HepG2 (cell line): ENCODE data around the gene GLRX5. TPM values are rescaled to one million over a fixed set of nuclear protein-coding genes. Genes with fewer than 3 reads are reported as not detected.

Source experiments
- ATAC-seq: fragments of 200-7000 bp; cut with Tn5 transposase; 3 replicates; pipeline ENCODE4 v1.9.1; 2020; ENCODE audit warnings: mild to moderate bottlenecking, moderate library complexity
- BruUV-seq: library from RNA; stranded (reverse); fragments of 400-500 nt; replicated peaks from 2 replicates; lab custom pipeline; 2021; lab: Mats Ljungman, UMichigan
- CTCF ChIA-PET: fragments of 300-600 bp; formaldehyde crosslinking; extraction: SDS; loops from one replicate; lab custom pipeline; 2021; ENCODE audit warnings: low total read pairs, inconsistent platforms, low intra/inter-chr PET ratio; lab: Yijun Ruan, JAX
- POLR2A ChIA-PET: fragments of 350-600 bp; sonication (Branson Sonifier 250); formaldehyde crosslinking; loops from one replicate; lab custom pipeline; 2020; ENCODE audit warnings: antibody characterized with exemption, inconsistent platforms; lab: Yijun Ruan, JAX
- DNase-seq: peaks from one replicate; pipeline ENCODE4 v3.0.0-alpha.2; 2015; ENCODE audit warnings: low spot score
- FAIRE-seq: peaks from 3 replicates; lab custom pipeline; 2011; peaks lifted over from hg19 to GRCh38; lab: Jason Lieb, UNC
- H2AFZ ChIP-seq: one replicate; pipeline ENCODE4 v1.6.1; 2011; ENCODE audit warnings: low read length, inconsistent platforms
- H3K27ac ChIP-seq: fragments of 300-600 bp; 3 replicates; pipeline ENCODE4 v1.8.0; 2011; ENCODE audit warnings: mixed run types, mild to moderate bottlenecking, mixed read lengths, low read length, inconsistent platforms; ENCODE audit not compliant: insufficient read depth; ENCODE audit errors: extremely low read length
- H3K27me3 ChIP-seq, 2 experiments: fragments of 200-600 bp in 1 of 2; 2 replicates in 1 of 2; 3 replicates in 1 of 2; pipeline versions ENCODE4 v1.6.0 to v1.8.0; 2011; ENCODE audit warnings: low read length in 2 of 2, mild to moderate bottlenecking in 2 of 2, moderate library complexity in 2 of 2, inconsistent platforms in 1 of 2; ENCODE audit not compliant: insufficient read depth in 2 of 2, control insufficient read depth in 1 of 2
- H3K36me3 ChIP-seq, 2 experiments: fragments of 200-600 bp in 1 of 2; replicated peaks in 1 of 2; 2 replicates in 1 of 2; 3 replicates in 1 of 2; pipeline versions ENCODE4 v1.5.1 to v1.8.0; 2011; ENCODE audit warnings: low read length in 2 of 2, inconsistent platforms in 1 of 2; ENCODE audit not compliant: insufficient read depth in 2 of 2, control insufficient read depth in 1 of 2
- H3K4me1 ChIP-seq: 2 replicates; pipeline ENCODE4 v1.5.1; 2012; ENCODE audit warnings: low read length, inconsistent platforms; ENCODE audit not compliant: insufficient read depth
- H3K4me2 ChIP-seq: 2 replicates; pipeline ENCODE4 v1.6.0; 2011; ENCODE audit warnings: low read depth, low read length, inconsistent platforms
- H3K4me3 ChIP-seq, 3 experiments: fragments of 200-600 bp in 1 of 3; sonication (generic), shearing (Covaris generic) in 1 of 3; replicated peaks in 1 of 3; 2 replicates each; pipeline ENCODE4 v1.5.1; 2011 to 2016; ENCODE audit warnings: low read length in 3 of 3, inconsistent platforms in 2 of 3, low read depth in 2 of 3, mild to moderate bottlenecking in 2 of 3, control low read depth in 1 of 3, mixed read lengths in 1 of 3; ENCODE audit not compliant: insufficient read depth in 1 of 3
- H3K79me2 ChIP-seq: one replicate; pipeline ENCODE4 v1.6.1; 2011; ENCODE audit warnings: low read length, inconsistent platforms; ENCODE audit not compliant: insufficient read depth
- H3K9ac ChIP-seq: 2 replicates; pipeline ENCODE4 v1.6.0; 2011; ENCODE audit warnings: mild to moderate bottlenecking, low read depth, low read length, inconsistent platforms; ENCODE audit not compliant: insufficient read depth
- H3K9me3 ChIP-seq: 2 replicates; pipeline ENCODE4 v1.5.1; 2012; ENCODE audit warnings: mild to moderate bottlenecking, low read length
- H4K20me1 ChIP-seq: 2 replicates; pipeline ENCODE4 v1.6.0; 2011; ENCODE audit warnings: inconsistent platforms, mild to moderate bottlenecking, low read length, moderate library complexity; ENCODE audit not compliant: insufficient read depth
- CREM ChIP-seq, 2 experiments: sonication (generic) in 1 of 2; formaldehyde crosslinking in 1 of 2; IDR thresholded peaks; 2 replicates each; pipeline versions ENCODE4 v1.4.0 to v1.6.1; 2016 to 2020; ENCODE audit warnings: antibody characterized with exemption in 1 of 2, mild to moderate bottlenecking in 1 of 2, missing genetic modification reagents in 1 of 2
- POLR2AphosphoS2 ChIP-seq: IDR thresholded peaks from 2 replicates; pipeline ENCODE4 v1.6.1; 2011; ENCODE audit warnings: low read depth, low read length, improper control_type of control experiment
- PTBP1 ChIP-seq: fragments of 200-400 bp; formaldehyde crosslinking; IDR thresholded peaks from 2 replicates; pipeline ENCODE4 v1.6.1; 2018; ENCODE audit warnings: low read length, low read depth; ENCODE audit not compliant: poor library complexity, severe bottlenecking
- XRCC5 ChIP-seq: fragments of 200-400 bp; formaldehyde crosslinking; optimal IDR thresholded peaks from 2 replicates; pipeline ENCODE3; 2017; ENCODE audit warnings: mild to moderate bottlenecking, low read length
- ZNF234 ChIP-seq: sonication (generic); formaldehyde crosslinking; conservative IDR thresholded peaks from 2 replicates; pipeline ENCODE4 v1.5.1; 2020; ENCODE audit warnings: mild to moderate bottlenecking, missing genetic modification reagents
- ZNF326 ChIP-seq: sonication (generic); formaldehyde crosslinking; IDR thresholded peaks from 2 replicates; pipeline ENCODE4 v1.4.0; 2020; ENCODE audit warnings: missing genetic modification reagents, borderline replicate concordance
- ZNF431 ChIP-seq: sonication (generic); formaldehyde crosslinking; IDR thresholded peaks from 2 replicates; pipeline ENCODE4 v1.9.0; 2022; ENCODE audit warnings: missing genetic modification reagents, low read depth, mild to moderate bottlenecking, borderline replicate concordance
- ZNF598 ChIP-seq: sonication (generic); formaldehyde crosslinking; IDR thresholded peaks from 2 replicates; pipeline ENCODE4 v1.5.1; 2020; ENCODE audit warnings: mild to moderate bottlenecking, missing genetic modification reagents, borderline replicate concordance
- ZNF879 ChIP-seq: sonication (generic); formaldehyde crosslinking; IDR thresholded peaks from 2 replicates; pipeline ENCODE4 v1.8.1; 2023; ENCODE audit warnings: missing genetic modification reagents
- ZSCAN21 ChIP-seq: sonication (generic); formaldehyde crosslinking; IDR thresholded peaks from 2 replicates; pipeline ENCODE4 v1.8.0; 2022; ENCODE audit warnings: mild to moderate bottlenecking, missing genetic modification reagents, moderate library complexity, borderline replicate concordance
- WGBS: methylation state at CpG from one replicate; pipeline ENCODE4 v1.1.6; 2017; ENCODE audit warnings: low lambda C conversion rate; 5-methylcytosine and 5-hydroxymethylcytosine counted together
- in situ Hi-C: cut with HindIII; loops from 2 replicates; pipeline ENCODE4 v1.10.0; 2017; ENCODE audit warnings: low pct_unique_long_range_greater_than_20kb; ENCODE audit not compliant: extremely low pct_ligation_motif_present
- intact Hi-C: fragments of 100-400 bp; cut with micrococcal nuclease; formaldehyde crosslinking; loops from one replicate; pipeline ENCODE4 v1.10.0; 2022; ENCODE audit not compliant: unreplicated experiment
- polyA plus RNA-seq, 8 experiments: library from polyadenylated mRNA; depleted of rRNA in 3 of 8; stranded (reverse) in 7 of 8; unstranded in 1 of 8; fragments of >200 nt; fragmentation: Illumina TruSeq in 4 of 8; extraction: Trizol in 4 of 8; gene quantifications; 2 replicates each; pipeline versions ENCODE4 v1.2.1 to v1.2.3, GENCODE V29; 2011 to 2016; ENCODE audit warnings: low read depth in 4 of 8, missing spikeins in 1 of 8, mixed read lengths in 1 of 8; ENCODE audit not compliant: insufficient read depth in 1 of 8
- total RNA-seq, 5 experiments: library from RNA; depleted of rRNA; stranded (reverse); fragments of >200 nt; fragmentation: Illumina TruSeq; extraction: Trizol; gene quantifications; 2 replicates each; pipeline ENCODE4 v1.2.3, GENCODE V29; 2016; ENCODE audit warnings: low read depth in 1 of 5
- TF ChIP-seq, protein P1 (sequence below): sonication (generic); formaldehyde crosslinking; IDR thresholded peaks from 2 replicates; pipeline ENCODE4 v1.5.0; 2020; ENCODE audit warnings: missing genetic modification reagents, mild to moderate bottlenecking, borderline replicate concordance

GLRX5 gene
- total and polyA plus RNA-seq, 2 of the 13 experiments (the other 11 are each of a cell fraction or from before 2014, with no cell fraction given), result 122 to 146 TPM

DNA sequence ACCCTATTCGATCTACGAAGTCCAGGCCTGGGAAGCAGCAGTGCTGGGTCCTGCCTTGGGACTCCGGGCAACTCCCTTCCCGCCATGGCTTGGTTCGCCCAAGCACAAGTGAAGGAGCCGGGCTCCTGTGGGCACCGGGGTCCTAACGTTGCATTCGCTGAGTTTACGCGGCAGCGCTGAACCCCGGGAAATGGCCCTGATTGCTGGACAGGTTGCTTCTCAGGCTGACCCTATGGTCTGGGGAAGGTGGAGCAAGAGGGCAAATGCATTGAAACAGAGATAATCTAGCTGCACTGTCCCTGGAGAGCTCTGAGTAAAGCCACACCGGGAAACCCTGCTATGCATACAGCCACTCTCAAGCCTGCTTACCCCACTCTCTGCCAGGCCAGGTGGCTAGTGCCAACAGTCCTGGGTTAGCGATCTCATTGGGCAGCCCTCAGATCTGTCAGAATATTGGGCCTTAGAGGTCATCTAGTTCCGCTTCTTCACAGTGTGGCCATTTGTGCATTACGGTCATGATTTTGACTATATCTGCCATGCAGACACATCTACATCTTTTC lies 29.7 kb upstream of the GLRX5 start:
- Histone ChIP-seq H3K27me3 (no peaks in the 10 kb centered on the region), H3K4me3 (no peak overlapping the region), H3K9me3 (no peaks in the 10 kb centered on the region), H3K79me2 (peaks cover 10% of the 10 kb centered on the region), H2AFZ (no peak overlapping the region), H3K9ac (no peak overlapping the region), H3K27ac (no peak overlapping the region), H3K4me2 (no peak overlapping the region), H3K36me3 (peaks cover 1 to 8% of the 10 kb centered on the region in 2 experiments; a peak in 3 of 5 replicates), H4K20me1 (peaks cover 11% of the 10 kb centered on the region; the same call in 1 of the 2 replicates), H3K4me1 (peaks cover 46% of the 10 kb centered on the region)
- ChIA-PET CTCF (no interaction called here), POLR2A (interaction anchor here (1.0 kb wide), 1 partner anchor 30 kb away, joined by 3 read pairs; the partner anchor contains the start of gene GLRX5)
- 87% methylated on average over 17 of the region's 17 CpGs for WGBS
- no peak for FAIRE-seq
- intact Hi-C loops (no loop called here), in situ Hi-C loops (no loop called here)
- DNase-seq, result no peak
- no peak for ATAC-seq
- no peak for TF ChIP-seq ZNF431 (CRISPR knock-in tag)
- TF ChIP-seq POLR2AphosphoS2, result no peak
- TF ChIP-seq ZNF879 (CRISPR knock-in tag), result no peak
- TF ChIP-seq, protein P1, sequence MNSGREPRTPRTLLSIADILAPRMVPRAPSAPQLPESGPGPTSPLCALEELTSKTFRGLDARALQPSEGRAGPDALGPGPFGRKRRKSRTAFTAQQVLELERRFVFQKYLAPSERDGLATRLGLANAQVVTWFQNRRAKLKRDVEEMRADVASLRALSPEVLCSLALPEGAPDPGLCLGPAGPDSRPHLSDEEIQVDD (CRISPR knock-in tag), result no peak
- no peak for TF ChIP-seq CREM (IDR thresholded peaks at IDR 0.05)
- TF ChIP-seq CREM (CRISPR knock-in tag; IDR thresholded peaks at IDR 0.05), result no peak
- no peak for TF ChIP-seq ZNF234 (CRISPR knock-in tag)
- no peak for TF ChIP-seq ZNF598 (CRISPR knock-in tag)
- TF ChIP-seq ZSCAN21 (CRISPR knock-in tag), result no peak
- TF ChIP-seq ZNF326 (CRISPR knock-in tag), result no peak
- TF ChIP-seq XRCC5, result no peak
- TF ChIP-seq PTBP1, result no peak
- no TSS peak for BruUV-seq
